ENCODE data around the gene DIP2C.

Gene DIP2C

DNA sequence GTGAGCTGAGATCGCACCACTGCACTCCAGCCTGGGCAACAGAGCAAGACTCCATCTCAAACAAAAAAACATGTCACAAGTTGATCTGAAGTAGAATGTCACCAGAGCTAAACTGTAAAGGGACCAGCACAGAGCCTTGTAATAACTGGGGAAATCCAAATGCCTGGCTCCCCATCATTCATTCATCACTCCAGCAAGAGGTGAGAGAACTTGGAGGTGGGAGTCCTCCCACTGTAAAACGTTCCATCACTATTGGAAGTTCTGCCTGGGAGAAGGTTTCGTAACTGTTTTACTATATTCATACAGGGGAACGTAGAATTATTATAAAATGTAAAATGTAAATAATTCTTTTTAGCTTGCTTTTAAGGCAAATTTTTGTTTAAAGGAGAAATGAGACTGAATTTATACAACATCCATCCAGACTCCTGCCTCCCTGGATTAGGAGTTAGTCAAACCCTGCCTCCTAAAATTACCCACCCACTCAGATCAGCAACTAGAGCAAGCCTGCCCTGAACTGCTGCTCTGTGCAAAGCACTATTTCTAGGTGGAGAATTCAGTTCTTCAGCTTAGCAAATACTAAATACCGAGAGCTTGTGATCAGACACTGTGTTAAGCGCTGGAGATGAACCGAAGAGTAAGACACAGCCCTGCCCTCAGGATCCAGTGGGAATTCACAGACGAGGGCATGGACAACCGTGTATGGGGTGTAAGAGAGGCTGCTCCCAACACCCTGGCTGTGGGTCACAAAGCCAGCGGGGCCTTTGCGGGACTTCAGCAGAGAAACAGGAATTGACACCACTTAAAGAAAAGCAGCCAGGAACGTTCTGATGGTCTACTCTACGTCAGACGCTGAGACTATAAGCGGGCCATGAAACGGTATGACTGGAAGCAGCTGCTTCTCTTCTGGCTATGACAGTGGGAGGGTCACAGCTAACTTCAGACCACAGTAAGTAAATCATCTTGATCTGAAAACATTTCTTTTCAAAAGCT lies 345.9 kb downstream of the DIP2C start:
- H3K4me3 ChIP-seq (replicated peaks; ENCODE audit: low read depth, low read length), result no peak overlapping the region
- TF ChIP-seq, protein P1, sequence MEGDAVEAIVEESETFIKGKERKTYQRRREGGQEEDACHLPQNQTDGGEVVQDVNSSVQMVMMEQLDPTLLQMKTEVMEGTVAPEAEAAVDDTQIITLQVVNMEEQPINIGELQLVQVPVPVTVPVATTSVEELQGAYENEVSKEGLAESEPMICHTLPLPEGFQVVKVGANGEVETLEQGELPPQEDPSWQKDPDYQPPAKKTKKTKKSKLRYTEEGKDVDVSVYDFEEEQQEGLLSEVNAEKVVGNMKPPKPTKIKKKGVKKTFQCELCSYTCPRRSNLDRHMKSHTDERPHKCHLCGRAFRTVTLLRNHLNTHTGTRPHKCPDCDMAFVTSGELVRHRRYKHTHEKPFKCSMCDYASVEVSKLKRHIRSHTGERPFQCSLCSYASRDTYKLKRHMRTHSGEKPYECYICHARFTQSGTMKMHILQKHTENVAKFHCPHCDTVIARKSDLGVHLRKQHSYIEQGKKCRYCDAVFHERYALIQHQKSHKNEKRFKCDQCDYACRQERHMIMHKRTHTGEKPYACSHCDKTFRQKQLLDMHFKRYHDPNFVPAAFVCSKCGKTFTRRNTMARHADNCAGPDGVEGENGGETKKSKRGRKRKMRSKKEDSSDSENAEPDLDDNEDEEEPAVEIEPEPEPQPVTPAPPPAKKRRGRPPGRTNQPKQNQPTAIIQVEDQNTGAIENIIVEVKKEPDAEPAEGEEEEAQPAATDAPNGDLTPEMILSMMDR (IDR thresholded peaks at IDR 0.05; ENCODE audit: low read length, missing control alignments), result no peak
- DNase-seq (ENCODE audit: low read depth), result no peak

DNA sequence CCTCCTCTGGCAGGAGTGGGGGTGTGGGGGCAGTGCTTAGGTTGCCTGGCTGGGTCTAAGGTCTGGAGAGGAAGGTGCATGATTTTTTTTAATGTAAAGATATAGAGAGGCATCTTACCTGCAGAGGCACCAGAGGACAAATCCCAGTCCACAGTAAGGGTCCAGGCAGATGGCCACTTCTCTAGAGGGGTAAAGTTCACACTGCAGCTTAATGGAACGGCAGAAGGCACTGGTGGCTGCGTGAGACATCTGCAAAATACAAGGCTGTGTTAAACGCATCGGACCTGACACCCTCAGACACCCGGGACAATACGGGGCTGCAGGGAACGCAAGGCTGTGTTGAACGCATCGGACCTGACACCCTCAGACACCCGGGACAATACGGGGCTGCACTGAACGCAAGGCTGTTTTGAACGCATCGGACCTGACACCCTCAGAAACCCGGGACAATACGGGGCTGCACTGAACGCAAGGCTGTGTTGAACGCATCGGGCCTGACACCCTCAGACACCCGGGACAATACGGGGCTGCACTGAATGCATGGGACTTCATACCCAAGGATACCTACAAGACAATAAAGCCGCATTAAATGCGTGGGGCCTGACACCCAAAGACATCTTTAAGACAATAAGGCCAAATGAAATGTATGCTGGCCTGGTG lies 348.3 kb downstream of the DIP2C start:
- no peak overlapping the region for H3K4me3 ChIP-seq (replicated peaks; ENCODE audit: low read depth, low read length)
- no peak for DNase-seq (ENCODE audit: low read depth)
- TF ChIP-seq, protein P1 (IDR thresholded peaks at IDR 0.05; ENCODE audit: low read length, missing control alignments), result no peak

DNA sequence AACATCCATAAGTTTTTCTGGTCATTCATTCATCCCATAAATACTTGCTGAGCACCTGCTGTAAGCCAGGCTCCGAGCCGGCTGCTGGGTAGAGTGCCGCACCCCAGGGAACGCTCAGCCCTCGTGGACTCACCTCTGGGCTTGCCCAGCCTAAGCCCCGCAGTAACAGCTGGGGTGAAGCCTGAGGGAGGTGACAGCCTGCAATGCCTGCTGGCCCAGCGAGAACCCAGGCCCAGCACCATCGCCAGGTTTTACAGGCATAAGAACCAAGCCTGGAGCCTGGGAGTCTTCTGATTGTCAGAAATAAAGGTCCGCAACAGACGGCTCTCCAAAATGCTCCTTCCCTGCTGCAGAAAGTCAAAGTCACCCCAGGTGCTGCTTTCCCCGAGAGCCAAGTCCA lies 348.8 kb downstream of the DIP2C start:
- no peak for DNase-seq (ENCODE audit: low read depth)
- TF ChIP-seq, protein P1 (IDR thresholded peaks at IDR 0.05; ENCODE audit: low read length, missing control alignments), result no peak
- no peak overlapping the region for H3K4me3 ChIP-seq (replicated peaks; ENCODE audit: low read depth, low read length)

DNA sequence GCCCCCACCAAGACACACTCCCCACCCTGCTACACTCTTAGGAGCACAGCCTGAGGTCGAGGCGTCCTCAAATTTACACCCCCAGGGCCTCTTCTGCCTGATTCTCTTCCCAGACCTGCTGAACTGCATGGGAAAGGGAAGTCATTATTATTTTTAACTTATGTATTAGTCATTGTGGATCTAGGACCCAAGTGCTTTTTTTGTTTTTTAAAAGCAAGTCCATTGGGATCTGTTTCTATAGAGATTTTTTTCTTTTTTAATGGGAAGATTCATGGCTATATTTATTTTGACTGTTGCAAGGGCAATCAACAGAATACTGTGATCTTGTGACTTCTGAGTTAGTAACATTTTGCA lies 350.5 kb downstream of the DIP2C start:
- TF ChIP-seq, protein P1 (IDR thresholded peaks at IDR 0.05; ENCODE audit: low read length, missing control alignments), result no peak
- no peak overlapping the region for H3K4me3 ChIP-seq (replicated peaks; ENCODE audit: low read depth, low read length)
- no peak for DNase-seq (ENCODE audit: low read depth)

DNA sequence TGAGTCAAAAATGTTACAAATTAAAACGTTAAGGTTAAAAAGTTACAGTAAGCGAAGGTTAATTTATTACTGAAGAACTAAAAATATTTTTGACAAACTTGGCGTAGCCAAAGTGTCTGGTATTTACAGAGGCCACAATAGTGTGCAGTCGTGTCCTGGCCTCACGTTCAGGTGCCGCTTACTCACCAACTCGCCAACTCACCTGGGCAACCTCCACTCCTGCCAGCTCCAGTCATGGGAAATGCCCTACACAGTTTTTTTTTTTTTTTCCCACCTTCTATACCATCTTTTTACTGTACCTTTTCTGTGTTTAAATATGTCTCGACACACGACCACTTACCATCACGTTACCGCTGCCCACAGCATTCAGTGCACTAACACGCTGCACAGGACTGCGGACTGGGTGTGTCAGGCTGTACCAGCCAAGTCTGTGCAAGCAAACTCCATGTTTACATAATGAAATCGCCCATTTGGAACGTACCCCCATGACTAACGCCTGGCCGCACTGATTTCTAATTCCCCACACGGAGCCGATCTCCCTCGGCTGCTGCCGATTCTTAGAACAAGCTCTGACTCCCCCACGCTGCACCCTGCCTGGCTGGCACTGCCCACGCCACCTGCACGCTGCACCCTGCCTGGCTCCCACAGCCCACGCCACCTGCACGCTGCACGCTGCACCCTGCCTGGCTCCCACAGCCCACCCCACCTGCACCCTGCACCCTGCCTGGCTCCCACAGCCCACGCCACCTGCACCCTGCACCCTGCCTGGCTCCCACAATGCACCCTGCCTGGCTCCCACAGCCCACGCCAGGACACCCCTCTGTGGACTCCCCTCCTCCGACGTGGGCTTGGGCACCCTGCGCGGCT lies 351.1 kb downstream of the DIP2C start:
- TF ChIP-seq, protein P1 (IDR thresholded peaks at IDR 0.05; ENCODE audit: low read length, missing control alignments), result no peak
- peak; percentile 18 for DNase-seq (ENCODE audit: low read depth)
- no peak overlapping the region for H3K4me3 ChIP-seq (replicated peaks; ENCODE audit: low read depth, low read length)

DNA sequence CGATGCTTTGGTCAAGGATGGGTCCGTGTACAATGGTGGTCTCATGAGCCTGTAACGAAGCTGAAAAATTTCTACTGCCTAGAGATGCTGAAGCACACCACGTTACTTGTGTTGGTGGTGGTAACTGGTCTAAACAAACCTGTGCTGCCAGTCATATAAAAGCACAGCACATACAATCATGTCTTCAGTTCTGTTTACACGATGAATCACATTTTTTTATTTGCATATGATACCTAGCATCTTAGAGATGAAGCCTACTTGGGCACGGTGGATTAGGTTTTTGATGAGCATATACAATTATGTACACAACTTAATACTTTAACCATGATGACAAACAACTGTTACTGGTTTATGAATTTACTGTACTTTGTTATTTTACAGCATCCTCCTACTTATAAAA lies 353.2 kb downstream of the DIP2C start:
- TF ChIP-seq, protein P1 (IDR thresholded peaks at IDR 0.05; ENCODE audit: low read length, missing control alignments), result no peak
- no peak for DNase-seq (ENCODE audit: low read depth)
- H3K4me3 ChIP-seq (replicated peaks; ENCODE audit: low read depth, low read length), result no peak overlapping the region

All from fibroblast of pulmonary artery (primary cell).